ENCODE measurements around the gene LETMD1. TPM values are rescaled to one million over a fixed set of nuclear protein-coding genes. Genes with fewer than 3 reads are reported as not detected.

The LETMD1 gene
- total and polyA plus RNA-seq, 9 of the 15 experiments (the other 6 are each of a cell fraction or from before 2014, with no cell fraction given) = 58.7 to 163 (median 75.4) TPM

- no peaks in the 10 kb centered on the region for H3K9me1 ChIP-seq (ENCODE audit: control insufficient read depth, insufficient read depth, low read length)
- intact Hi-C loops (cut with micrococcal nuclease) (loop anchor here (2.0 to 5.0 kb wide), 2 partner anchors 34 to 304 kb away; partner anchors contain the start of gene CSRNP2), in situ Hi-C loops (cut with MboI) (no loop called here)
- peak overlapping the region; percentile 96 for H3K4me2 ChIP-seq (ENCODE audit: insufficient read depth, low read length)
- CTCF ChIA-PET (ENCODE audit: low intra/inter-chr PET ratio) = interaction anchor here (0.9 to 1.5 kb wide), 2 partner anchors 204 to 289 kb away, joined by 3 read pairs; no protein-coding TSS in a partner anchor
- peak; percentile 24 for ATAC-seq
- H3K79me2 ChIP-seq (ENCODE audit: control insufficient read depth, insufficient read depth, low read length) = peaks cover 32% of the 10 kb centered on the region
- H3K4me3 ChIP-seq = peak overlapping the region; percentile 59
- H3K36me3 ChIP-seq (ENCODE audit: control insufficient read depth, insufficient read depth, low read length) = peaks cover 38% of the 10 kb centered on the region
- H4K20me1 ChIP-seq (replicated peaks; ENCODE audit: control insufficient read depth, insufficient read depth, low read length) = no peaks in the 10 kb centered on the region
- no peaks in the 10 kb centered on the region for H3K9me3 ChIP-seq (replicated peaks; ENCODE audit: control insufficient read depth, insufficient read depth, low read depth, low read length)
- H3K27ac ChIP-seq (ENCODE audit: extremely low read depth, low read depth, low read length) = peak overlapping the region; percentile 96
- H3K27me3 ChIP-seq (ENCODE audit: control insufficient read depth in 2 of 2, insufficient read depth in 2 of 2, low read length in 2 of 2) = no peaks in the 10 kb centered on the region
- peak; percentile 55 for FAIRE-seq
- H3K9ac ChIP-seq (ENCODE audit: insufficient read depth in 1 of 2, low read depth in 2 of 2, low read length in 2 of 2) = peak overlapping the region; percentile 90 to 97
- DNase-seq (ENCODE audit: extremely low read depth in 1 of 4, low spot score in 3 of 4) = peak in 1 of 4 experiments; percentile 44
- TSS peak; percentile 71 for BruUV-seq (replicated peaks)
- H3K4me1 ChIP-seq (replicated peaks in 1 of 2; ENCODE audit: control insufficient read depth in 2 of 2, insufficient read depth in 2 of 2, low read length in 2 of 2) = peaks cover 4 to 10% of the 10 kb centered on the region in 2 experiments; a peak in 4 of 5 replicates
- POLR2A ChIA-PET = interaction anchor here (0.6 to 1.5 kb wide), 10 partner anchors 8 to 649 kb away, joined by 3 to 8 read pairs (median 3); partner anchors contain the start of gene CSRNP2
- WGBS (ENCODE audit: insufficient coverage, low coverage, missing lambda C conversion rate) = 0% methylated on average over 14 of the region's 14 CpGs
- H2AFZ ChIP-seq (ENCODE audit: low read depth, low read length) = peak overlapping the region; percentile 98
- TF ChIP-seq LEF1 (IDR thresholded peaks at IDR 0.05) (0 out of 2 replicates have a peak, but pooled peaks have one; percentile 31), SIX5 (IDR thresholded peaks at IDR 0.05; ENCODE audit: borderline replicate concordance in 1 of 2, insufficient read depth in 1 of 2, low read depth in 1 of 2, low read length in 2 of 2) (0 out of 4 replicates have a peak, but pooled peaks of 1 of the 2 experiments have one; percentile 1), AFF1 (IDR thresholded peaks at IDR 0.05; ENCODE audit: low read depth in 1 of 2, partially characterized antibody in 2 of 2) (peak in 1 of 2 experiments; percentile 25), HNRNPK (IDR thresholded peaks at IDR 0.05; ENCODE audit: low read depth, low read length, poor library complexity, severe bottlenecking) (no peak), DEAF1 (CRISPR knock-in tag; IDR thresholded peaks at IDR 0.05) (0 out of 2 replicates have a peak, but pooled peaks have one; percentile 7), ZNF507 (tag; conservative IDR thresholded peaks at IDR 0.05) (no peak), HBP1 (CRISPR knock-in tag; IDR thresholded peaks at IDR 0.05) (0 out of 2 replicates have a peak, but pooled peaks have one; percentile 47), TAL1 (IDR thresholded peaks at IDR 0.05) (no peak), ELF4 (CRISPR knock-in tag; IDR thresholded peaks at IDR 0.05) (0 out of 2 replicates have a peak, but pooled peaks have one; percentile 23), CREB3 (tag; conservative IDR thresholded peaks at IDR 0.05; ENCODE audit: low read depth) (no peak), ZNF134 (CRISPR knock-in tag; conservative IDR thresholded peaks at IDR 0.05) (0 out of 2 replicates have a peak, but pooled peaks have one; percentile 27), ZNF778 (CRISPR knock-in tag; IDR thresholded peaks at IDR 0.05) (no peak)
These were observed 629 bp downstream of the LETMD1 start for GRCh38 chr12:51048661-51049251.

Measured in K562 (cell line).